HepG2 (cell line): Measurements from ENCODE around the gene TMED6. TPM values are rescaled to one million over a fixed set of nuclear protein-coding genes. Genes with fewer than 3 reads are reported as not detected.
A peak's percentile ranks its signal among the peaks of the same experiment; 100 is the strongest.

Source experiments
- ADNP ChIP-seq: sonication (generic); formaldehyde crosslinking; IDR thresholded peaks from 2 replicates; pipeline ENCODE4 v1.4.0; 2020; ENCODE audit warnings: missing genetic modification reagents
- ARNTL ChIP-seq: sonication (generic); formaldehyde crosslinking; IDR thresholded peaks from 2 replicates; pipeline ENCODE4 v1.4.0; 2020; ENCODE audit warnings: mild to moderate bottlenecking, missing genetic modification reagents
- STAG1 ChIP-seq: sonication (generic); formaldehyde crosslinking; IDR thresholded peaks from 2 replicates; pipeline ENCODE4 v1.4.0; 2020; ENCODE audit warnings: missing genetic modification reagents
- TRIM24 ChIP-seq: sonication (generic); formaldehyde crosslinking; IDR thresholded peaks from 2 replicates; pipeline ENCODE4 v1.8.0; 2022; ENCODE audit warnings: mild to moderate bottlenecking, missing genetic modification reagents
- ZFP62 ChIP-seq: sonication (generic); formaldehyde crosslinking; IDR thresholded peaks from 2 replicates; pipeline ENCODE4 v1.4.0; 2020; ENCODE audit warnings: missing genetic modification reagents
- ZNF296 ChIP-seq: sonication (generic); formaldehyde crosslinking; conservative IDR thresholded peaks from 2 replicates; pipeline ENCODE4 v1.5.0; 2020; ENCODE audit warnings: mild to moderate bottlenecking, missing genetic modification reagents
- ZNF562 ChIP-seq: sonication (generic); formaldehyde crosslinking; IDR thresholded peaks from 2 replicates; pipeline ENCODE4 v1.8.0; 2022; ENCODE audit warnings: missing genetic modification reagents, borderline replicate concordance
- ZSCAN25 ChIP-seq: sonication (generic); formaldehyde crosslinking; IDR thresholded peaks from 2 replicates; pipeline ENCODE4 v1.8.0; 2022; ENCODE audit warnings: mild to moderate bottlenecking, missing genetic modification reagents
- polyA plus RNA-seq, 8 experiments: library from polyadenylated mRNA; depleted of rRNA in 3 of 8; stranded (reverse) in 7 of 8; unstranded in 1 of 8; fragments of >200 nt; fragmentation: Illumina TruSeq in 4 of 8; extraction: Trizol in 4 of 8; gene quantifications; 2 replicates each; pipeline versions ENCODE4 v1.2.1 to v1.2.3, GENCODE V29; 2011 to 2016; ENCODE audit warnings: low read depth in 4 of 8, missing spikeins in 1 of 8, mixed read lengths in 1 of 8; ENCODE audit not compliant: insufficient read depth in 1 of 8
- total RNA-seq, 5 experiments: library from RNA; depleted of rRNA; stranded (reverse); fragments of >200 nt; fragmentation: Illumina TruSeq; extraction: Trizol; gene quantifications; 2 replicates each; pipeline ENCODE4 v1.2.3, GENCODE V29; 2016; ENCODE audit warnings: low read depth in 1 of 5
- TF ChIP-seq, protein P1 (sequence below): sonication (generic); formaldehyde crosslinking; IDR thresholded peaks from 2 replicates; pipeline ENCODE4 v1.4.0; 2020; ENCODE audit warnings: missing genetic modification reagents, mild to moderate bottlenecking, borderline replicate concordance
- TF ChIP-seq, protein P2 (sequence below): sonication (generic); formaldehyde crosslinking; IDR thresholded peaks from 2 replicates; pipeline ENCODE4 v1.4.0; 2020; ENCODE audit warnings: missing genetic modification reagents
- TF ChIP-seq, protein P3 (sequence below): sonication (generic); formaldehyde crosslinking; IDR thresholded peaks from 2 replicates; pipeline ENCODE4 v1.5.1; 2020; ENCODE audit warnings: mild to moderate bottlenecking, moderate library complexity, missing genetic modification reagents
- TF ChIP-seq, protein P4 (sequence below): IDR thresholded peaks from 2 replicates; pipeline ENCODE4 v1.6.1; 2012; ENCODE audit warnings: low read depth, low read length, improper control_type of control experiment
- TF ChIP-seq, protein P5 (sequence below): sonication (generic); formaldehyde crosslinking; IDR thresholded peaks from 2 replicates; pipeline ENCODE4 v1.4.0; 2020; ENCODE audit warnings: missing genetic modification reagents

TMED6 gene
- total and polyA plus RNA-seq, 2 of the 13 experiments (the other 11 are each of a cell fraction or from before 2014, with no cell fraction given), result 9.8 to 14.4 TPM

DNA sequence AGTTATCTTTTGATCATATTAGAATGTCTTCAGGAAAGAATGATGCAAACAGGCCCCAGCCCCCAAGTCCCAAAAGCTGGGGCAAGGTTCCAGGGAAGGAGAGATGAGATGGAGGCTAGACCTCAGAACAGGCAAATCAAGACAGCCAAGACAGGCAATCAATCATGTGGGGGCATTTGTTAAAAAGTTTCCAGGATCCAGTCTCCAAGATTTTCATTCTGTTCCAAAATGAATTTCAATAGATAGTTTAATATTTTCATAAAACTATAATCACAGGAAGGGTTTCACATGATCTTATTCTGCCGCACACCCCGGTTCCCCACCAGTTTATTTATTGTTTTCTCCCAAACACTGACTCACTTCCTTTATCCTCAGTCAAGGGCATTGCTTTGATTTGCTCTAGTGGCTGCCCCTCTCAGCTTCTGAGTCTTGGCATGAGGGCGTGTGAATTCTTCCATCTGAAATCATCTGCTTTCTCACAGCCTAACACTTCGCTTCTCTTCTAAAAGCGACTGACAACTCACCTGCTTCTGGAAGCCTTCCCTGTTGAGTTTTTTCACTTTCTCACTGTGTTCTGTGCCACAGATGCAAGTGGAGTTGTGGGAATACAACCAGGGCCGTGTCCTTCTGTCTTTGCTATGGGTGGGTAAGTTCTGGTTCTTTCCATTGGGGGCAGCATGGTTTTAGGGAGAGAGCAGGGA lies 46.4 kb upstream of the TMED6 start (continued):
- TF ChIP-seq, protein P1, sequence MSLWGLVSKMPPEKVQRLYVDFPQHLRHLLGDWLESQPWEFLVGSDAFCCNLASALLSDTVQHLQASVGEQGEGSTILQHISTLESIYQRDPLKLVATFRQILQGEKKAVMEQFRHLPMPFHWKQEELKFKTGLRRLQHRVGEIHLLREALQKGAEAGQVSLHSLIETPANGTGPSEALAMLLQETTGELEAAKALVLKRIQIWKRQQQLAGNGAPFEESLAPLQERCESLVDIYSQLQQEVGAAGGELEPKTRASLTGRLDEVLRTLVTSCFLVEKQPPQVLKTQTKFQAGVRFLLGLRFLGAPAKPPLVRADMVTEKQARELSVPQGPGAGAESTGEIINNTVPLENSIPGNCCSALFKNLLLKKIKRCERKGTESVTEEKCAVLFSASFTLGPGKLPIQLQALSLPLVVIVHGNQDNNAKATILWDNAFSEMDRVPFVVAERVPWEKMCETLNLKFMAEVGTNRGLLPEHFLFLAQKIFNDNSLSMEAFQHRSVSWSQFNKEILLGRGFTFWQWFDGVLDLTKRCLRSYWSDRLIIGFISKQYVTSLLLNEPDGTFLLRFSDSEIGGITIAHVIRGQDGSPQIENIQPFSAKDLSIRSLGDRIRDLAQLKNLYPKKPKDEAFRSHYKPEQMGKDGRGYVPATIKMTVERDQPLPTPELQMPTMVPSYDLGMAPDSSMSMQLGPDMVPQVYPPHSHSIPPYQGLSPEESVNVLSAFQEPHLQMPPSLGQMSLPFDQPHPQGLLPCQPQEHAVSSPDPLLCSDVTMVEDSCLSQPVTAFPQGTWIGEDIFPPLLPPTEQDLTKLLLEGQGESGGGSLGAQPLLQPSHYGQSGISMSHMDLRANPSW, result no peak; the same call in 1 of the 2 replicates
- TF ChIP-seq TRIM24 (CRISPR knock-in tag) (no peak), ARNTL (CRISPR knock-in tag) (no peak), ZFP62 (CRISPR knock-in tag) (no peak), ZNF562 (CRISPR knock-in tag) (no peak), ZNF296 (no peak), ADNP (CRISPR knock-in tag) (no peak), STAG1 (CRISPR knock-in tag) (peak; percentile 90), ZSCAN25 (CRISPR knock-in tag) (no peak)
- TF ChIP-seq, protein P2, sequence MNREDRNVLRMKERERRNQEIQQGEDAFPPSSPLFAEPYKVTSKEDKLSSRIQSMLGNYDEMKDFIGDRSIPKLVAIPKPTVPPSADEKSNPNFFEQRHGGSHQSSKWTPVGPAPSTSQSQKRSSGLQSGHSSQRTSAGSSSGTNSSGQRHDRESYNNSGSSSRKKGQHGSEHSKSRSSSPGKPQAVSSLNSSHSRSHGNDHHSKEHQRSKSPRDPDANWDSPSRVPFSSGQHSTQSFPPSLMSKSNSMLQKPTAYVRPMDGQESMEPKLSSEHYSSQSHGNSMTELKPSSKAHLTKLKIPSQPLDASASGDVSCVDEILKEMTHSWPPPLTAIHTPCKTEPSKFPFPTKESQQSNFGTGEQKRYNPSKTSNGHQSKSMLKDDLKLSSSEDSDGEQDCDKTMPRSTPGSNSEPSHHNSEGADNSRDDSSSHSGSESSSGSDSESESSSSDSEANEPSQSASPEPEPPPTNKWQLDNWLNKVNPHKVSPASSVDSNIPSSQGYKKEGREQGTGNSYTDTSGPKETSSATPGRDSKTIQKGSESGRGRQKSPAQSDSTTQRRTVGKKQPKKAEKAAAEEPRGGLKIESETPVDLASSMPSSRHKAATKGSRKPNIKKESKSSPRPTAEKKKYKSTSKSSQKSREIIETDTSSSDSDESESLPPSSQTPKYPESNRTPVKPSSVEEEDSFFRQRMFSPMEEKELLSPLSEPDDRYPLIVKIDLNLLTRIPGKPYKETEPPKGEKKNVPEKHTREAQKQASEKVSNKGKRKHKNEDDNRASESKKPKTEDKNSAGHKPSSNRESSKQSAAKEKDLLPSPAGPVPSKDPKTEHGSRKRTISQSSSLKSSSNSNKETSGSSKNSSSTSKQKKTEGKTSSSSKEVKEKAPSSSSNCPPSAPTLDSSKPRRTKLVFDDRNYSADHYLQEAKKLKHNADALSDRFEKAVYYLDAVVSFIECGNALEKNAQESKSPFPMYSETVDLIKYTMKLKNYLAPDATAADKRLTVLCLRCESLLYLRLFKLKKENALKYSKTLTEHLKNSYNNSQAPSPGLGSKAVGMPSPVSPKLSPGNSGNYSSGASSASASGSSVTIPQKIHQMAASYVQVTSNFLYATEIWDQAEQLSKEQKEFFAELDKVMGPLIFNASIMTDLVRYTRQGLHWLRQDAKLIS (CRISPR knock-in tag), result no peak
- TF ChIP-seq, protein P3, sequence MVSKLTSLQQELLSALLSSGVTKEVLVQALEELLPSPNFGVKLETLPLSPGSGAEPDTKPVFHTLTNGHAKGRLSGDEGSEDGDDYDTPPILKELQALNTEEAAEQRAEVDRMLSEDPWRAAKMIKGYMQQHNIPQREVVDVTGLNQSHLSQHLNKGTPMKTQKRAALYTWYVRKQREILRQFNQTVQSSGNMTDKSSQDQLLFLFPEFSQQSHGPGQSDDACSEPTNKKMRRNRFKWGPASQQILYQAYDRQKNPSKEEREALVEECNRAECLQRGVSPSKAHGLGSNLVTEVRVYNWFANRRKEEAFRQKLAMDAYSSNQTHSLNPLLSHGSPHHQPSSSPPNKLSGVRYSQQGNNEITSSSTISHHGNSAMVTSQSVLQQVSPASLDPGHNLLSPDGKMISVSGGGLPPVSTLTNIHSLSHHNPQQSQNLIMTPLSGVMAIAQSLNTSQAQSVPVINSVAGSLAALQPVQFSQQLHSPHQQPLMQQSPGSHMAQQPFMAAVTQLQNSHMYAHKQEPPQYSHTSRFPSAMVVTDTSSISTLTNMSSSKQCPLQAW (CRISPR knock-in tag), result peak; percentile 86
- TF ChIP-seq, protein P4, sequence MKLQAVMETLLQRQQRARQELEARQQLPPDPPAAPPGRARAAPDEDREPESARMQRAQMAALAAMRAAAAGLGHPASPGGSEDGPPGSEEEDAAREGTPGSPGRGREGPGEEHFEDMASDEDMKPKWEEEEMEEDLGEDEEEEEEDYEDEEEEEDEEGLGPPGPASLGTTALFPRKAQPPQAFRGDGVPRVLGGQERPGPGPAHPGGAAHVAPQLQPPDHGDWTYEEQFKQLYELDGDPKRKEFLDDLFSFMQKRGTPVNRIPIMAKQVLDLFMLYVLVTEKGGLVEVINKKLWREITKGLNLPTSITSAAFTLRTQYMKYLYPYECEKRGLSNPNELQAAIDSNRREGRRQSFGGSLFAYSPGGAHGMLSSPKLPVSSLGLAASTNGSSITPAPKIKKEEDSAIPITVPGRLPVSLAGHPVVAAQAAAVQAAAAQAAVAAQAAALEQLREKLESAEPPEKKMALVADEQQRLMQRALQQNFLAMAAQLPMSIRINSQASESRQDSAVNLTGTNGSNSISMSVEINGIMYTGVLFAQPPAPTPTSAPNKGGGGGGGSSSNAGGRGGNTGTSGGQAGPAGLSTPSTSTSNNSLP, result no peak
- TF ChIP-seq, protein P5, sequence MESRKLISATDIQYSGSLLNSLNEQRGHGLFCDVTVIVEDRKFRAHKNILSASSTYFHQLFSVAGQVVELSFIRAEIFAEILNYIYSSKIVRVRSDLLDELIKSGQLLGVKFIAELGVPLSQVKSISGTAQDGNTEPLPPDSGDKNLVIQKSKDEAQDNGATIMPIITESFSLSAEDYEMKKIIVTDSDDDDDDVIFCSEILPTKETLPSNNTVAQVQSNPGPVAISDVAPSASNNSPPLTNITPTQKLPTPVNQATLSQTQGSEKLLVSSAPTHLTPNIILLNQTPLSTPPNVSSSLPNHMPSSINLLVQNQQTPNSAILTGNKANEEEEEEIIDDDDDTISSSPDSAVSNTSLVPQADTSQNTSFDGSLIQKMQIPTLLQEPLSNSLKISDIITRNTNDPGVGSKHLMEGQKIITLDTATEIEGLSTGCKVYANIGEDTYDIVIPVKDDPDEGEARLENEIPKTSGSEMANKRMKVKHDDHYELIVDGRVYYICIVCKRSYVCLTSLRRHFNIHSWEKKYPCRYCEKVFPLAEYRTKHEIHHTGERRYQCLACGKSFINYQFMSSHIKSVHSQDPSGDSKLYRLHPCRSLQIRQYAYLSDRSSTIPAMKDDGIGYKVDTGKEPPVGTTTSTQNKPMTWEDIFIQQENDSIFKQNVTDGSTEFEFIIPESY (CRISPR knock-in tag), result peak; percentile 41; the same call in 1 of the 2 replicates
